Small intestine (tissue), 7 donors: ENCODE data around the gene NCKAP1. TPM values are rescaled to one million over a fixed set of nuclear protein-coding genes. Genes with fewer than 3 reads are reported as not detected.

Experiments
- DNase-seq, 2 donors: peaks; one replicate each; pipeline versions ENCODE4 v3.0.0 to v3.0.0-alpha.2; 2013
- FAIRE-seq: peaks from 2 replicates; lab custom pipeline; 2012; peaks lifted over from hg19 to GRCh38; lab: Jason Lieb, UNC
- H3K27ac ChIP-seq, 3 donors: one replicate each; pipeline ENCODE4 v1.5.1; 2013; ENCODE audit warnings: low read length in 2 of 3, mild to moderate bottlenecking in 2 of 3, control low read depth in 1 of 3, inconsistent platforms in 1 of 3, low read depth in 1 of 3, moderate library complexity in 1 of 3
- H3K27me3 ChIP-seq, 3 donors: one replicate each; pipeline ENCODE4 v1.6.1; 2013; ENCODE audit warnings: low read length in 3 of 3, inconsistent platforms in 1 of 3; ENCODE audit not compliant: control insufficient read depth in 3 of 3, insufficient read depth in 3 of 3
- H3K36me3 ChIP-seq, 3 donors: one replicate each; pipeline ENCODE4 v1.6.1; 2013; ENCODE audit warnings: low read length in 3 of 3, inconsistent platforms in 1 of 3, low read depth in 1 of 3, mild to moderate bottlenecking in 1 of 3, moderate library complexity in 1 of 3; ENCODE audit not compliant: control insufficient read depth in 3 of 3, insufficient read depth in 2 of 3
- H3K4me1 ChIP-seq, 3 donors: one replicate each; pipeline ENCODE4 v1.6.1; 2013; ENCODE audit warnings: low read length in 2 of 3, inconsistent platforms in 1 of 3, low read depth in 1 of 3, mild to moderate bottlenecking in 1 of 3, moderate library complexity in 1 of 3; ENCODE audit not compliant: control insufficient read depth in 3 of 3, insufficient read depth in 2 of 3
- H3K4me3 ChIP-seq, 3 donors: one replicate each; pipeline ENCODE4 v1.5.1; 2013; ENCODE audit warnings: low read length in 3 of 3, control low read depth in 1 of 3, inconsistent platforms in 1 of 3, low read depth in 1 of 3, mild to moderate bottlenecking in 1 of 3, moderate library complexity in 1 of 3
- H3K9me3 ChIP-seq, 2 donors: one replicate each; pipeline ENCODE4 v1.6.1; 2013; ENCODE audit warnings: low read depth in 1 of 2, low read length in 1 of 2; ENCODE audit not compliant: control insufficient read depth in 2 of 2, insufficient read depth in 1 of 2
- WGBS, 3 donors: extraction: QIAGEN DNeasy Blood & Tissue Kit; methylation state at CpG; one replicate each; pipeline ENCODE4 v1.1.7; 2013; 5-methylcytosine and 5-hydroxymethylcytosine counted together
- polyA plus RNA-seq, 4 donors: library from polyadenylated mRNA; stranded (reverse) in 3 of 4; unstranded in 1 of 4; fragments of 200-250 nt in 3 of 4; fragments of 120-200 nt in 1 of 4; gene quantifications; one replicate each; pipeline versions ENCODE4 v1.2.1 to v1.2.3, GENCODE V29; 2013
- donor health status: healthy with polysubstance abuse.
- donor health status: control.
- donor health status: control.
- donor health status: Bipolar disorder and iron deficiency.
- donor health status: healthy.

NCKAP1 gene
- polyA plus RNA-seq, 4 donors: 60.3 to 124 (median 71.5) TPM

DNA sequence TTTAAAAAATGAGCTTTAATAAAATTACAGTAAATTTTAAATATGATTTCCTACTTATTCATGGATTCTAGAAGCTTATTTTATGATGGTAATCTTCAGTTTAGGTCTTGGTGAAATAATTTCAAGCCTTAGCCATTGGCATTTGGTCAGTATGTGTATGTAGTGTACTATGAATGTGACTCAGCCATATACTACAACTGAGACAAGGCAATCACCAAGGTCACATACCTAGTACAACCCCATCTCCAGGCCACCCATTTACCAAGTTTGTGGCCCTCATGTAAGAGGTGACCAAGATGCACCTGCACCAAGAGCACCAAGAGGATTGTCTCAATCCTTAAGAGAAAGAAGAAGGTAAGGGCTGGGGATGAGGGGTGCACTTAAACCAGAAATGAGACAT lies 117.0 kb downstream of the NCKAP1 start:
- Histone ChIP-seq H3K4me3 (no peak overlapping the region), H3K36me3 (peaks cover 5 to 11% (median 8%) of the 10 kb centered on the region in 3 donors), H3K27ac (no peak overlapping the region), H3K27me3 (no peaks in the 10 kb centered on the region), H3K9me3 (no peaks in the 10 kb centered on the region), H3K4me1 (no peaks in the 10 kb centered on the region)
- FAIRE-seq: no peak
- DNase-seq: no peak

DNA sequence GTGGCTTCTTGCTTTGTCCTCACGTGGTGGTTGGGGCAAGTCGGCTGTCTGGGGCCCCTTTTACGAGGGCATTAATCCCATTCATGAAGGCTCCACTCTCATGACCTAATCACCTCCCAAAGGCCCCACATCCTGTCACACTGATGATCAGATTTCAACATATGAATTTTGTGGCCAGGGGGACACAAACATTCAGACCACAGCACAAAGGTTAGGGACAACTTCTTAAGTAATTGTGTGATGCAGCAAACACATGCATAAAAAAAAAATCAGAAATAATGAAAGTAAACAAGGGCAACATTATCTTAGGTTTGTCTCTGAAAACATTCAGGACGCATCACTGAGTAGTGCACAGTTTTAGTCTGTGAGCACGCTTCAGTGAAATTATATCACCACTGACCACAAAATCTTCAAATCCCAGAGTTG lies 117.6 kb downstream of the NCKAP1 start:
- Histone ChIP-seq H3K9me3 (no peaks in the 10 kb centered on the region), H3K4me3 (no peak overlapping the region), H3K36me3 (peaks cover 5 to 14% (median 8%) of the 10 kb centered on the region in 3 donors), H3K27ac (no peak overlapping the region), H3K4me1 (no peaks in the 10 kb centered on the region), H3K27me3 (no peaks in the 10 kb centered on the region)
- no peak for FAIRE-seq
- no peak for DNase-seq
- WGBS, 3 donors: 82 to 85% (median 85%) methylated on average over 5 of the region's 5 CpGs

DNA sequence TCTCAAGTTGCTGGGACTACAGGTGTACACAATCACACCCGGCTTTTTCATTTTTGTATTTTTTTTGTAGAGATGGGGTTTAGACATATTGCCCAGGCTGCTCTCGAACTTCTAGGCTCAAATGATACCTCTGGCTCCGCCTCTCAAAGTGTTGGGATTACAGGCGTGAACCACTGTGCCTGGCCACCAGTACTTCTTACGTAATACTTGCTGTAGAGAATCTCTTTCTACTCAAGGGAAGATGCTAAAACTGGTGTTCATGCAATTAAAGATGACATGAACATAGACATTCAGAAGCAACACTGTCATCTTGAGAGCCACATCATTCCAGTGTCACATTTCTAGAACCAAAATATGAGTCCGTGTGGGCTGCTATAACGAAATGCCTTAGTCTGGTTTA lies 118.2 kb downstream of the NCKAP1 start:
- Histone ChIP-seq H3K27ac (no peak overlapping the region), H3K4me1 (peaks cover 0 to 2% (median 0%) of the 10 kb centered on the region in 3 donors), H3K4me3 (no peak overlapping the region), H3K27me3 (no peaks in the 10 kb centered on the region), H3K36me3 (peaks cover 5 to 17% (median 8%) of the 10 kb centered on the region in 3 donors), H3K9me3 (no peaks in the 10 kb centered on the region)
- FAIRE-seq (no peak), DNase-seq (no peak)
- 89 to 95% (median 94%) methylated on average over 7 of the region's 7 CpGs for WGBS, 3 donors

GRCh38 chr2:182918961-182919652 lies 119.2 kb downstream of the NCKAP1 start:
- Histone ChIP-seq H3K27ac (no peak overlapping the region), H3K9me3 (no peaks in the 10 kb centered on the region), H3K4me1 (peaks cover 0 to 2% (median 0%) of the 10 kb centered on the region in 3 donors), H3K4me3 (no peak overlapping the region), H3K36me3 (peaks cover 8 to 20% (median 10%) of the 10 kb centered on the region in 3 donors), H3K27me3 (no peaks in the 10 kb centered on the region)
- WGBS, 3 donors: 34 to 47% (median 38%) methylated on average over 1 of the region's 1 CpG
- FAIRE-seq (no peak), DNase-seq (no peak)

DNA sequence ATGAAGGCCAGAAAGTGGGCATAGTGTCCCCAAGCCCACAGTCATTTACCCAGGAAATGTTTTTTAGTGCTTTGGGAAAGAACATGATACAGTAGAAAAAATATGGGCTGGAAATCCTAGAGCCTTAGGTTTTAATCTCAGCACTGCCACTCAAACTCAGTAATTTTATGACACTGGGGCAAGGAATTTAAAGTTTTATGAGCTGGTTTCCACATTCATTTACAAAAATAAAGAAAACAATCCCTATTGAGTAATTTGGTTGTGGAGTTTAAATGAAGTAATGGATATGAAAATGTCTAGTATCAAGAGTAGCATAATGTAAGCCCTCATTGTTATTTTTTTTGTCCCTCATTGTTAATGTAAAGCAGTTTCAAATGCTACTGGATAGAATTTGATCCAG lies 120.3 kb downstream of the NCKAP1 start:
- FAIRE-seq: no peak
- Histone ChIP-seq H3K4me1 (peaks cover 0 to 2% (median 0%) of the 10 kb centered on the region in 3 donors), H3K27ac (no peak overlapping the region), H3K27me3 (no peaks in the 10 kb centered on the region), H3K9me3 (no peaks in the 10 kb centered on the region), H3K36me3 (peaks cover 5 to 16% (median 13%) of the 10 kb centered on the region in 3 donors), H3K4me3 (no peak overlapping the region)
- no peak for DNase-seq

GRCh38 chr2:182916417-182916816 lies 121.8 kb downstream of the NCKAP1 start:
- Histone ChIP-seq H3K27me3 (no peaks in the 10 kb centered on the region), H3K9me3 (no peaks in the 10 kb centered on the region), H3K4me1 (peaks cover 0 to 2% (median 0%) of the 10 kb centered on the region in 3 donors), H3K36me3 (peaks cover 3 to 16% (median 13%) of the 10 kb centered on the region in 3 donors), H3K27ac (no peak overlapping the region), H3K4me3 (no peak overlapping the region)
- DNase-seq: no peak
- WGBS, 3 donors: 92 to 97% (median 95%) methylated on average over 2 of the region's 2 CpGs
- FAIRE-seq: no peak

DNA sequence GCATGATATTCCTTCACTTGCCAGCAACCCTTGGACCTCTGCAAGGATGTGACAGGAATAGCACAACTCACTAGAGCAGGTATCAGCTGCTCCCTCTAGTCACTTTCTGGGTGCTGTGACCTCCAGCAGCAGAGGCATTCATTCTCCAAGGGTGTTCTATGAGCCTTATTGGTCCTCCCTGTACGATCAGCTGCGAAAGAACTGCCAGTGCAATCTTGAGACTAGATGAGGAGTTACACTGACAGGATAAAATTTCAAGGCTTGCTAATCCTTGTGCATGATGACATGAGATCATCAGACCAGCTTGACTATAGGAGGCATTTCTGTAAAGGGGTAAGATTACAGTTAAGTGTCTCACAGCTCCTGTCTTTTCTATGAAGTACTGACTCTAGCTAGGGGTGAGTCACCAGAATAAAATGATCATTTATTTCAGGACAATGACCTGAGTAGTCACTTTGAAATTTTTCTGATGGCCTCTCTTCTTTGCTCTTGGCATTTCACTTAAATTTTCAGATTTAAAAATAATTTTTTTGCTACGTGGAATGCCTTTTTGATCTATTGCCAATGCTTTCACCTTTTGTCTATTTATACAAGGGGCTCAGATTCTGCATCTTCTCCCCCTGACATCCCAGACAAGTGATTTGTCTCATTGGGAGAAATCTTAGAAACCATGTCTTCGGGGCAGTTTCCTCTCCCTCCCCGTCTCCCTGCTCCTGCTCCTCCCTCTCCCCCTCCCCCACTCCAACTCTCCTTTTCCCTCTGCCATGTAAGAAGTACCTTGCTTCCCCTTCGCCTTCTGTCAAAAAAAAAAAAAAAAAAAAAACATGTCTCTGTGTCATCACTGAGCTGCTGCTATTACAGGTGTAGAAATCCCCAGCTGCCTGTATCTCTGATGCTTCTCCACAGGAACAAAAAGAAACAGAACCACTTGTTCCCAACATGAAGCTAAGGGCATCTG lies 122.6 kb downstream of the NCKAP1 start:
- peak in 1 of 2 donors; percentile 17 for DNase-seq
- 85 to 91% (median 85%) methylated on average over 6 of the region's 6 CpGs for WGBS, 3 donors
- H3K9me3 ChIP-seq: no peaks in the 10 kb centered on the region
- no peak for FAIRE-seq
- H3K27ac ChIP-seq: no peak overlapping the region
- H3K4me3 ChIP-seq: no peak overlapping the region
- H3K27me3 ChIP-seq: no peaks in the 10 kb centered on the region
- H3K36me3 ChIP-seq: peaks cover 3 to 14% (median 13%) of the 10 kb centered on the region in 3 donors
- H3K4me1 ChIP-seq: peaks cover 0 to 2% (median 0%) of the 10 kb centered on the region in 3 donors

GRCh38 chr2:182914852-182915251 lies 123.4 kb downstream of the NCKAP1 start:
- H3K27me3 ChIP-seq: no peaks in the 10 kb centered on the region
- DNase-seq (no peak), FAIRE-seq (no peak)
- H3K27ac ChIP-seq: no peak overlapping the region
- H3K4me3 ChIP-seq: no peak overlapping the region
- whole genome bisulfite sequencing, 3 donors: 59 to 70% (median 65%) methylated on average over 1 of the region's 1 CpG
- peaks cover 3 to 13% (median 12%) of the 10 kb centered on the region in 3 donors for H3K36me3 ChIP-seq
- no peaks in the 10 kb centered on the region for H3K9me3 ChIP-seq
- peaks cover 0 to 2% (median 0%) of the 10 kb centered on the region in 3 donors for H3K4me1 ChIP-seq
